ENCODE data around the gene STARD3NL. TPM values are rescaled to one million over a fixed set of nuclear protein-coding genes. Genes with fewer than 3 reads are reported as not detected.

Gene STARD3NL
- total RNA-seq (2021): 30.6 to 33.1 TPM (median 32.2 TPM) in 3 replicates
- percentile 79 among the genes with signal in this experiment for Bru-seq, nascent RNA
- long read RNA-seq, experiment 1, transcript STARD3NL-201 (9 exons, 1,728 nt): major isoform, 77 of 103 reads
- long read RNA-seq, experiment 1, transcript STARD3NL-204 (8 exons, 1,341 nt): minor isoform, 12 of 103 reads
- long read RNA-seq, experiment 1, transcript STARD3NL-202 (10 exons, 1,365 nt): minor isoform, 7 of 103 reads
- long read RNA-seq, experiment 1, partial matches to known transcripts: 3 of 103 reads
- long read RNA-seq, experiment 1, other reads (novel, unspliced or antisense): 4 of 103 reads
- long read RNA-seq, experiment 2, transcript STARD3NL-201 (9 exons, 1,728 nt): major isoform, 26 of 71 reads
- long read RNA-seq, experiment 2, transcript STARD3NL-204 (8 exons, 1,341 nt): minor isoform, 6 of 71 reads
- long read RNA-seq, experiment 2, partial matches to known transcripts: 24 of 71 reads
- long read RNA-seq, experiment 2, other reads (novel, unspliced or antisense): 14 of 71 reads
- long read RNA-seq, experiment 3, transcript STARD3NL-204 (8 exons, 1,341 nt): minor isoform, 12 of 129 reads
- long read RNA-seq, experiment 3, transcript STARD3NL-201 (9 exons, 1,728 nt): major isoform, 97 of 129 reads
- long read RNA-seq, experiment 3, transcript STARD3NL-202 (10 exons, 1,365 nt): minor isoform, 9 of 129 reads
- long read RNA-seq, experiment 3, partial matches to known transcripts: 4 of 129 reads
- long read RNA-seq, experiment 3, other reads (novel, unspliced or antisense): 7 of 129 reads

- peak; percentile 94 for DNase-seq (ENCODE audit: low spot score)
- peak within 1 kb of the TSS; percentile 98 for H3K27ac Mint-ChIP-seq
- CTCF ChIA-PET: interaction anchor here (0.6 to 1.8 kb wide), 9 partner anchors 9 to 276 kb away, joined by 3 to 19 read pairs (median 6); partner anchors contain the start of gene SFRP4
- POLR2A ChIA-PET: interaction anchor here (0.9 kb wide), 1 partner anchor 38 kb away, joined by 3 read pairs; no protein-coding TSS in a partner anchor
- peaks cover 26% of the 10 kb centered on the region for H3K9me3 Mint-ChIP-seq
- H3K4me3 Mint-ChIP-seq: peak within 1 kb of the TSS; percentile 91
- peak; percentile 99 for ATAC-seq
- peaks cover 13% of the 10 kb centered on the region for H3K27me3 Mint-ChIP-seq (ENCODE audit: low read depth)
- TF ChIP-seq RORB (CRISPR knock-in tag; IDR thresholded peaks at IDR 0.05) (no peak), CREM (CRISPR knock-in tag; IDR thresholded peaks at IDR 0.05) (peak; percentile 92), TEAD1 (CRISPR knock-in tag; IDR thresholded peaks at IDR 0.05) (no peak), E2F5 (CRISPR knock-in tag; IDR thresholded peaks at IDR 0.05) (0 out of 2 replicates have a peak, but pooled peaks have one; percentile 52), USF2 (CRISPR knock-in tag; IDR thresholded peaks at IDR 0.05) (peak; percentile 55), FOXP4 (CRISPR knock-in tag; IDR thresholded peaks at IDR 0.05) (peak; percentile 24; the same call in 1 of the 2 replicates), ETV6 (CRISPR knock-in tag; IDR thresholded peaks at IDR 0.05) (peak; percentile 29; the same call in 1 of the 2 replicates), GTF2I (CRISPR knock-in tag; conservative IDR thresholded peaks at IDR 0.05) (peak; percentile 90), IRF1 (CRISPR knock-in tag; IDR thresholded peaks at IDR 0.05) (no peak), ZBTB21 (CRISPR knock-in tag; IDR thresholded peaks at IDR 0.05; ENCODE audit: borderline replicate concordance) (peak; percentile 96), MYBL2 (CRISPR knock-in tag; IDR thresholded peaks at IDR 0.05) (peak; percentile 60; the same call in 1 of the 2 replicates), FOXK1 (CRISPR knock-in tag; IDR thresholded peaks at IDR 0.05) (peak; percentile 62; the same call in 1 of the 2 replicates), IRF2 (CRISPR knock-in tag; IDR thresholded peaks at IDR 0.05; ENCODE audit: borderline replicate concordance, low read depth) (no peak), OVOL2 (CRISPR knock-in tag; IDR thresholded peaks at IDR 0.05; ENCODE audit: borderline replicate concordance) (no peak), ZNF121 (CRISPR knock-in tag; IDR thresholded peaks at IDR 0.05) (no peak), ATF1 (CRISPR knock-in tag; IDR thresholded peaks at IDR 0.05) (0 out of 2 replicates have a peak, but pooled peaks have one; percentile 50), SP1 (CRISPR knock-in tag; conservative IDR thresholded peaks at IDR 0.05) (peak; percentile 74), MAX (CRISPR knock-in tag; IDR thresholded peaks at IDR 0.05) (peak; percentile 89), NFYB (CRISPR knock-in tag; conservative IDR thresholded peaks at IDR 0.05; ENCODE audit: low read depth) (peak; percentile 89)
- TF ChIP-seq, protein P1, sequence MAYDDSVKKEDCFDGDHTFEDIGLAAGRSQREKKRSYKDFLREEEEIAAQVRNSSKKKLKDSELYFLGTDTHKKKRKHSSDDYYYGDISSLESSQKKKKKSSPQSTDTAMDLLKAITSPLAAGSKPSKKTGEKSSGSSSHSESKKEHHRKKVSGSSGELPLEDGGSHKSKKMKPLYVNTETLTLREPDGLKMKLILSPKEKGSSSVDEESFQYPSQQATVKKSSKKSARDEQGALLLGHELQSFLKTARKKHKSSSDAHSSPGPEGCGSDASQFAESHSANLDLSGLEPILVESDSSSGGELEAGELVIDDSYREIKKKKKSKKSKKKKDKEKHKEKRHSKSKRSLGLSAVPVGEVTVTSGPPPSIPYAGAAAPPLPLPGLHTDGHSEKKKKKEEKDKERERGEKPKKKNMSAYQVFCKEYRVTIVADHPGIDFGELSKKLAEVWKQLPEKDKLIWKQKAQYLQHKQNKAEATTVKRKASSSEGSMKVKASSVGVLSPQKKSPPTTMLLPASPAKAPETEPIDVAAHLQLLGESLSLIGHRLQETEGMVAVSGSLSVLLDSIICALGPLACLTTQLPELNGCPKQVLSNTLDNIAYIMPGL (CRISPR knock-in tag; IDR thresholded peaks at IDR 0.05): peak; percentile 72; the same call in 1 of the 2 replicates
- TF ChIP-seq, protein P2, sequence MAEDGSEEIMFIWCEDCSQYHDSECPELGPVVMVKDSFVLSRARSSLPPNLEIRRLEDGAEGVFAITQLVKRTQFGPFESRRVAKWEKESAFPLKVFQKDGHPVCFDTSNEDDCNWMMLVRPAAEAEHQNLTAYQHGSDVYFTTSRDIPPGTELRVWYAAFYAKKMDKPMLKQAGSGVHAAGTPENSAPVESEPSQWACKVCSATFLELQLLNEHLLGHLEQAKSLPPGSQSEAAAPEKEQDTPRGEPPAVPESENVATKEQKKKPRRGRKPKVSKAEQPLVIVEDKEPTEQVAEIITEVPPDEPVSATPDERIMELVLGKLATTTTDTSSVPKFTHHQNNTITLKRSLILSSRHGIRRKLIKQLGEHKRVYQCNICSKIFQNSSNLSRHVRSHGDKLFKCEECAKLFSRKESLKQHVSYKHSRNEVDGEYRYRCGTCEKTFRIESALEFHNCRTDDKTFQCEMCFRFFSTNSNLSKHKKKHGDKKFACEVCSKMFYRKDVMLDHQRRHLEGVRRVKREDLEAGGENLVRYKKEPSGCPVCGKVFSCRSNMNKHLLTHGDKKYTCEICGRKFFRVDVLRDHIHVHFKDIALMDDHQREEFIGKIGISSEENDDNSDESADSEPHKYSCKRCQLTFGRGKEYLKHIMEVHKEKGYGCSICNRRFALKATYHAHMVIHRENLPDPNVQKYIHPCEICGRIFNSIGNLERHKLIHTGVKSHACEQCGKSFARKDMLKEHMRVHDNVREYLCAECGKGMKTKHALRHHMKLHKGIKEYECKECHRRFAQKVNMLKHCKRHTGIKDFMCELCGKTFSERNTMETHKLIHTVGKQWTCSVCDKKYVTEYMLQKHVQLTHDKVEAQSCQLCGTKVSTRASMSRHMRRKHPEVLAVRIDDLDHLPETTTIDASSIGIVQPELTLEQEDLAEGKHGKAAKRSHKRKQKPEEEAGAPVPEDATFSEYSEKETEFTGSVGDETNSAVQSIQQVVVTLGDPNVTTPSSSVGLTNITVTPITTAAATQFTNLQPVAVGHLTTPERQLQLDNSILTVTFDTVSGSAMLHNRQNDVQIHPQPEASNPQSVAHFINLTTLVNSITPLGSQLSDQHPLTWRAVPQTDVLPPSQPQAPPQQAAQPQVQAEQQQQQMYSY (CRISPR knock-in tag; IDR thresholded peaks at IDR 0.05): peak; percentile 18; the same call in 1 of the 2 replicates
- H3K4me1 Mint-ChIP-seq: peaks cover 18% of the 10 kb centered on the region
- H3K36me3 Mint-ChIP-seq: no peaks in the 10 kb centered on the region
Observed at GRCh38 chr7:38178004-38178694, at the start of gene STARD3NL. STARD3NL (plus strand) TSS chr7:38178245; CDS start chr7:38207505, 29,260 bp downstream.
